ENCODE measurements around the gene MAGI3. TPM values are rescaled to one million over a fixed set of nuclear protein-coding genes. Genes with fewer than 3 reads are reported as not detected.

The MAGI3 gene
- total and polyA plus RNA-seq, 2 of the 13 experiments (the other 11 are each of a cell fraction or from before 2014, with no cell fraction given) = 4.0 to 11.8 TPM

DNA sequence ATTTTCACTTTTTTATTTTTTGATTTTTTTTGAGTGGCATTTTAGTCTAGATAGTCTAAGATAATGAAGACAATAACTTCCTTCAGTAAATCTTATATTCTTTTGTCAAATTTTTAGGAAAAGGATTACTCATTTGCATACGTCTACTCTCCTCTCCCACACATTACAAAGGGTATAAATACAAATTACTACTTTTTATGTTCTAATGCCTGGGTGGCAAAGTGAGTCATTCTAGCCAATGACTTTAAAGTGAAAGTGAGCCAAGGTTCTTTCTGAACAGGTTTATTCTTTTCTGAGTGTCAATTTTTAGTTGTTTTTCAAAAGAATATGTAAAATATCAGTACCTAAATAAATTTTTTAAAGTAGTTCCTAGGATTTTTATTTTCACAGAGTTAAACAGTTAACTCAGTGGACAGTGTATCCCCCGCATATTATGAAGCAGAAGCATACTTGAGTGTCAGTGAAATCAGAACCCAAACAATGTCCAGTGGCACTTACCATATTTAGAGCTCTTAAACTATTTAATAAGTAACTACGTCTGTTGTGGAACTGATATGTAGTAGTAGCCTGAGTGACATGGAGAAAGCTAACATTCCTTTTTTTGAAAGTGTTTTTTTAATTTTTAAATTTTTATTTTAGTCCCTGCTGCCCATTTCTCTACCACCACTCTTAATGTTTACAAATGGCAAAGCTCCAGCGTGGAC is 227.3 kb downstream of the MAGI3 start:
- TF ChIP-seq ZSCAN12 (CRISPR knock-in tag; IDR thresholded peaks at IDR 0.05) = no peak
- no peak for TF ChIP-seq PRDM15 (CRISPR knock-in tag; IDR thresholded peaks at IDR 0.05)
- Histone ChIP-seq H3K36me3 (replicated peaks in 1 of 2; ENCODE audit: control insufficient read depth in 1 of 2, insufficient read depth in 2 of 2, low read length in 2 of 2) (peaks cover 0 to 7% of the 10 kb centered on the region in 2 experiments; a peak in 1 of 5 replicates), H3K9me3 (ENCODE audit: low read length) (no peaks in the 10 kb centered on the region), H3K4me3 (replicated peaks in 1 of 3; ENCODE audit: insufficient read depth in 1 of 3, low read depth in 2 of 3, low read length in 3 of 3) (no peak overlapping the region), H2AFZ (ENCODE audit: low read length) (no peak overlapping the region), H3K4me1 (ENCODE audit: insufficient read depth, low read length) (no peaks in the 10 kb centered on the region), H3K9ac (ENCODE audit: insufficient read depth, low read depth, low read length) (no peak overlapping the region), H3K79me2 (ENCODE audit: insufficient read depth, low read length) (no peaks in the 10 kb centered on the region), H4K20me1 (ENCODE audit: insufficient read depth, low read length) (no peaks in the 10 kb centered on the region), H3K4me2 (ENCODE audit: low read depth, low read length) (no peak overlapping the region), H3K27ac (ENCODE audit: extremely low read length, insufficient read depth, low read length) (no peak overlapping the region), H3K27me3 (ENCODE audit: control insufficient read depth in 1 of 2, insufficient read depth in 2 of 2, low read length in 2 of 2) (no peaks in the 10 kb centered on the region)
- 85% methylated on average over 4 of the region's 4 CpGs for WGBS (ENCODE audit: low lambda C conversion rate)
- FAIRE-seq (no peak), ATAC-seq (no peak), DNase-seq (ENCODE audit: low spot score) (no peak)
- in situ Hi-C loops (cut with HindIII; ENCODE audit: extremely low pct_ligation_motif_present, low pct_unique_long_range_greater_than_20kb) (no loop called here), intact Hi-C loops (cut with micrococcal nuclease; ENCODE audit: unreplicated experiment) (no loop called here)
- ChIA-PET POLR2A (no interaction called here), CTCF (ENCODE audit: low intra/inter-chr PET ratio, low total read pairs) (no interaction called here)
- no TSS peak for BruUV-seq (replicated peaks)

DNA sequence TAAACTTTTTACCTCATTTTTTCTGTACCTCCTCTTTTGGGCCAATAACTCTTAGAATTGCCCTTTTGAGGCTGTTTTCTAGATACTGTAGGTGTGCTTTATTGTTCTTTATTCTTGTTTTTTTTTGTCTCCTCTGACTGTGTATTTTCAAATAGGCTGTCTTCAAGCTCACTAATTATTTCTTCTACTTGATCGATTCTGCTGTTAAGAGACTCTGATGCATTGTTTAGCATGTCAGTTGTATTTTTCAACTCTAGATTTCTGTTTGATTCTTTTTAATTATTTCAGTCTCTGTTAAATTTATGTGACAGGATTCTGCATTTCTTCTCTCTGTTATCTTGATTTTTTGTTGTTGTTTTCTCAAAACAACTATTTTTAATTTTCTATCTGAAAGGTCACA is 238.7 kb downstream of the MAGI3 start:
- no TSS peak for BruUV-seq (replicated peaks)
- in situ Hi-C loops (cut with HindIII; ENCODE audit: extremely low pct_ligation_motif_present, low pct_unique_long_range_greater_than_20kb) (no loop called here), intact Hi-C loops (cut with micrococcal nuclease; ENCODE audit: unreplicated experiment) (no loop called here)
- no peaks in the 10 kb centered on the region for H3K27me3 ChIP-seq (ENCODE audit: control insufficient read depth in 1 of 2, insufficient read depth in 2 of 2, low read length in 2 of 2)
- ChIA-PET CTCF (ENCODE audit: low intra/inter-chr PET ratio, low total read pairs) (no interaction called here), POLR2A (no interaction called here)
- no peak overlapping the region for H2AFZ ChIP-seq (ENCODE audit: low read length)
- H3K79me2 ChIP-seq (ENCODE audit: insufficient read depth, low read length) = no peaks in the 10 kb centered on the region
- TF ChIP-seq ZNF503 (CRISPR knock-in tag; IDR thresholded peaks at IDR 0.05) = no peak
- TF ChIP-seq, protein P1, sequence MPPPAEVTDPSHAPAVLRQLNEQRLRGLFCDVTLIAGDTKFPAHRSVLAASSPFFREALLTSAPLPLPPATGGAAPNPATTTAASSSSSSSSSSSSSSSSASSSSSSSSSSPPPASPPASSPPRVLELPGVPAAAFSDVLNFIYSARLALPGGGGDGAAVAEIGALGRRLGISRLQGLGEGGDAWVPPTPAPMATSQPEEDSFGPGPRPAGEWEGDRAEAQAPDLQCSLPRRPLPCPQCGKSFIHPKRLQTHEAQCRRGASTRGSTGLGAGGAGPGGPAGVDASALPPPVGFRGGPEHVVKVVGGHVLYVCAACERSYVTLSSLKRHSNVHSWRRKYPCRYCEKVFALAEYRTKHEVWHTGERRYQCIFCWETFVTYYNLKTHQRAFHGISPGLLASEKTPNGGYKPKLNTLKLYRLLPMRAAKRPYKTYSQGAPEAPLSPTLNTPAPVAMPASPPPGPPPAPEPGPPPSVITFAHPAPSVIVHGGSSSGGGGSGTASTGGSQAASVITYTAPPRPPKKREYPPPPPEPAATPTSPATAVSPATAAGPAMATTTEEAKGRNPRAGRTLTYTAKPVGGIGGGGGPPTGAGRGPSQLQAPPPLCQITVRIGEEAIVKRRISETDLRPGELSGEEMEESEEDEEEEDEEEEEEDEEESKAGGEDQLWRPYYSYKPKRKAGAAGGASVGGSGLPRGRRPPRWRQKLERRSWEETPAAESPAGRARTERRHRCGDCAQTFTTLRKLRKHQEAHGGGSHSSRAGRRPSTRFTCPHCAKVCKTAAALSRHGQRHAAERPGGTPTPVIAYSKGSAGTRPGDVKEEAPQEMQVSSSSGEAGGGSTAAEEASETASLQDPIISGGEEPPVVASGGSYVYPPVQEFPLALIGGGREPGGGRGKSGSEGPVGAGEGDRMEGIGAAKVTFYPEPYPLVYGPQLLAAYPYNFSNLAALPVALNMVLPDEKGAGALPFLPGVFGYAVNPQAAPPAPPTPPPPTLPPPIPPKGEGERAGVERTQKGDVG (CRISPR knock-in tag; IDR thresholded peaks at IDR 0.05; ENCODE audit: borderline replicate concordance) = no peak
- TF ChIP-seq ZNF776 (CRISPR knock-in tag; IDR thresholded peaks at IDR 0.05) = no peak
- TF ChIP-seq ZNF160 (CRISPR knock-in tag; IDR thresholded peaks at IDR 0.05) = peak; percentile 74; the same call in 1 of the 2 replicates
- whole genome bisulfite sequencing (ENCODE audit: low lambda C conversion rate) = 98% methylated on average over 1 of the region's 1 CpG
- FAIRE-seq (no peak), ATAC-seq (no peak), DNase-seq (ENCODE audit: low spot score) (no peak)
- H3K4me1 ChIP-seq (ENCODE audit: insufficient read depth, low read length) = no peaks in the 10 kb centered on the region
- H3K9me3 ChIP-seq (ENCODE audit: low read length) = no peaks in the 10 kb centered on the region
- H4K20me1 ChIP-seq (ENCODE audit: insufficient read depth, low read length) = no peaks in the 10 kb centered on the region
- peaks cover 0 to 3% of the 10 kb centered on the region in 2 experiments; a peak in 1 of 5 replicates for H3K36me3 ChIP-seq (replicated peaks in 1 of 2; ENCODE audit: control insufficient read depth in 1 of 2, insufficient read depth in 2 of 2, low read length in 2 of 2)
- no peak overlapping the region for H3K9ac ChIP-seq (ENCODE audit: insufficient read depth, low read depth, low read length)
- no peak overlapping the region for H3K4me3 ChIP-seq (replicated peaks in 1 of 3; ENCODE audit: insufficient read depth in 1 of 3, low read depth in 2 of 3, low read length in 3 of 3)
- no peak overlapping the region for H3K4me2 ChIP-seq (ENCODE audit: low read depth, low read length)
- no peak overlapping the region for H3K27ac ChIP-seq (ENCODE audit: extremely low read length, insufficient read depth, low read length)
